ENCODE data around the gene PRPF19.

DNA sequence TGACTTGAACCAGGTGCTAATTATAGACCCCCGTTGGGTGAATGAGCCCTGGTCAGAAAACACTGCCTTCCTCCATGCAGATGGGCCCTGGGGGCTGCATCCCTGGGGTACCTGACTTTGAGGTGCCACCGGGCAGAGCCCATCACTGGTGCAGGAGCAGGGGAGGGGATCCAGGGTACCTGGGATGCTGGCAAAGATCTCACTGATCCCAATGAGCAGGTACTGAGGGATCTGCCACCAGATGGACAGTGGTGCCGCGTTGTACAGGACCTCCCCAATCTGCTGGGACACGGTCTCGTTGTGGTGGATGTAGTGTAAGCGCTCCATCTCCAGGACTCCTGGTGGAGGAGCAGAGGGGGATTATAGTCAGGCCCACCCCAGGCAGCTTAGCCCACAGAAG is 32.9 kb upstream of the PRPF19 start:
- TF ChIP-seq, protein P1, sequence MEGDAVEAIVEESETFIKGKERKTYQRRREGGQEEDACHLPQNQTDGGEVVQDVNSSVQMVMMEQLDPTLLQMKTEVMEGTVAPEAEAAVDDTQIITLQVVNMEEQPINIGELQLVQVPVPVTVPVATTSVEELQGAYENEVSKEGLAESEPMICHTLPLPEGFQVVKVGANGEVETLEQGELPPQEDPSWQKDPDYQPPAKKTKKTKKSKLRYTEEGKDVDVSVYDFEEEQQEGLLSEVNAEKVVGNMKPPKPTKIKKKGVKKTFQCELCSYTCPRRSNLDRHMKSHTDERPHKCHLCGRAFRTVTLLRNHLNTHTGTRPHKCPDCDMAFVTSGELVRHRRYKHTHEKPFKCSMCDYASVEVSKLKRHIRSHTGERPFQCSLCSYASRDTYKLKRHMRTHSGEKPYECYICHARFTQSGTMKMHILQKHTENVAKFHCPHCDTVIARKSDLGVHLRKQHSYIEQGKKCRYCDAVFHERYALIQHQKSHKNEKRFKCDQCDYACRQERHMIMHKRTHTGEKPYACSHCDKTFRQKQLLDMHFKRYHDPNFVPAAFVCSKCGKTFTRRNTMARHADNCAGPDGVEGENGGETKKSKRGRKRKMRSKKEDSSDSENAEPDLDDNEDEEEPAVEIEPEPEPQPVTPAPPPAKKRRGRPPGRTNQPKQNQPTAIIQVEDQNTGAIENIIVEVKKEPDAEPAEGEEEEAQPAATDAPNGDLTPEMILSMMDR (optimal IDR thresholded peaks at IDR 0.05 in 1 of 3, IDR thresholded peaks at IDR 0.05 in 1 of 3, conservative IDR thresholded peaks at IDR 0.05 in 1 of 3; ENCODE audit: extremely low read depth in 1 of 3, insufficient read depth in 2 of 3, low read length in 3 of 3): no peak
- no peak for TF ChIP-seq EZH2 (IDR thresholded peaks at IDR 0.05; ENCODE audit: low read length)
